Measurements from ENCODE around the gene ZNF780A.

DNA sequence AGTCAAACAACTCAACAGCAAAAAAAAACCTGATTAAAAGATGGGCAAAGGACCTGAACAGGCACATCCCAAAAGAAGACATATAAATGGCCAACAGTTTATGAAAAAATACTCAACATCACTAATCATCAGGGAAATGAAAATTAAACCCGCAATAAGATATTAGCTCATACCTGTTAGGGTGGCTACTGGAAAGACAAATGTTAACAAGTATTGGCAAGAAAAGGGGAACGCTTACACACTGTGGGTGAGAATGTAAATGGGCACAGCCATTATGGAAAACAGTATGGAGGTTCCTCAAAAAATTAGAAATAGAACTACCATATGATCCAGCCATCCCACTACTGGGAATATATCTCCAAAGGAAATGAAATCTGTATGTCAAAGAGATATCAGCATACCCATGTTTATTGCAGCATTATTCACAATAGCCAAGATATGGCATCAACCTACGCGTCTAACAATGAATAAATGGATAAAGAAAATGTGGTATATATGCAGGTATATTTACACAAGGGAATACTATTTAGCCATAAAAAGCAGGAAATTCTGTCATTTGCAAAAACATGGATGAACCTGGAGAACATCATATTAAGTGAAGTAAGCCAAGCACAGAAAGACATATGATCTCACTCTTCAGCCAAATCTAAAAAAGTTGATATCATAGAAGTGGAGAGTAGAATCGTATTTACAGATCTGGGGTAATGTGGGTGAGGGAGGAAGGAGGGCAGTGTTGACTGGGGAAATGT, 2.3 kb downstream of the ZNF780A start:
- TF ChIP-seq, protein P1, sequence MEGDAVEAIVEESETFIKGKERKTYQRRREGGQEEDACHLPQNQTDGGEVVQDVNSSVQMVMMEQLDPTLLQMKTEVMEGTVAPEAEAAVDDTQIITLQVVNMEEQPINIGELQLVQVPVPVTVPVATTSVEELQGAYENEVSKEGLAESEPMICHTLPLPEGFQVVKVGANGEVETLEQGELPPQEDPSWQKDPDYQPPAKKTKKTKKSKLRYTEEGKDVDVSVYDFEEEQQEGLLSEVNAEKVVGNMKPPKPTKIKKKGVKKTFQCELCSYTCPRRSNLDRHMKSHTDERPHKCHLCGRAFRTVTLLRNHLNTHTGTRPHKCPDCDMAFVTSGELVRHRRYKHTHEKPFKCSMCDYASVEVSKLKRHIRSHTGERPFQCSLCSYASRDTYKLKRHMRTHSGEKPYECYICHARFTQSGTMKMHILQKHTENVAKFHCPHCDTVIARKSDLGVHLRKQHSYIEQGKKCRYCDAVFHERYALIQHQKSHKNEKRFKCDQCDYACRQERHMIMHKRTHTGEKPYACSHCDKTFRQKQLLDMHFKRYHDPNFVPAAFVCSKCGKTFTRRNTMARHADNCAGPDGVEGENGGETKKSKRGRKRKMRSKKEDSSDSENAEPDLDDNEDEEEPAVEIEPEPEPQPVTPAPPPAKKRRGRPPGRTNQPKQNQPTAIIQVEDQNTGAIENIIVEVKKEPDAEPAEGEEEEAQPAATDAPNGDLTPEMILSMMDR (IDR thresholded peaks at IDR 0.05), result no peak
- TF ChIP-seq EZH2 (IDR thresholded peaks at IDR 0.05), result no peak

All from neural progenitor cell (in vitro differentiated cells).